Effector memory CD8-positive, alpha-beta T cell (primary cell): Measurements from ENCODE around the gene ZSCAN5B.
"Not testable (repeated sequence)": the region's sequence is repeated elsewhere in the genome, so short reads cannot be mapped to it uniquely, and the experiment has no call there.

ENCODE experiments used
- ATAC-seq: fragments of 150-1000 bp; cut with Tn5 transposase; replicated peaks from 2 replicates; pipeline ENCODE4 v1.10.0; 2021; ENCODE audit warnings: mild to moderate bottlenecking, moderate library complexity
- DNase-seq, 3 experiments: peaks; one replicate each; pipeline ENCODE4 v3.0.0; 2021
- H3K27ac Mint-ChIP-seq, 2 donors: one replicate each; pipeline ENCODE4 v1.8.0; 2022; ENCODE audit warnings: mild to moderate bottlenecking in 2 of 2, mixed read lengths in 2 of 2, moderate library complexity in 2 of 2
- H3K27me3 Mint-ChIP-seq, 2 donors: one replicate each; pipeline ENCODE4 v1.8.0; 2022; ENCODE audit warnings: mixed read lengths in 2 of 2
- H3K36me3 Mint-ChIP-seq: one replicate; pipeline ENCODE4 v1.8.0; 2022; ENCODE audit warnings: mild to moderate bottlenecking, moderate library complexity, mixed read lengths; ENCODE audit not compliant: insufficient read depth
- H3K4me1 Mint-ChIP-seq, 2 donors: one replicate each; pipeline ENCODE4 v1.8.0; 2022; ENCODE audit warnings: low read depth in 2 of 2, mixed read lengths in 2 of 2
- H3K4me3 Mint-ChIP-seq, 2 donors: one replicate each; pipeline ENCODE4 v1.8.0; 2022; ENCODE audit warnings: mild to moderate bottlenecking in 2 of 2, mixed read lengths in 2 of 2, moderate library complexity in 2 of 2
- H3K9me3 Mint-ChIP-seq, 2 donors: one replicate each; pipeline ENCODE4 v1.8.0; 2022; ENCODE audit warnings: mixed read lengths in 2 of 2

ZSCAN5B gene

GRCh38 chr19:56163097-56163496 lies 34.5 kb downstream of the ZSCAN5B start:
- no peak for ATAC-seq
- H3K36me3 Mint-ChIP-seq = no peaks in the 10 kb centered on the region
- no peak for DNase-seq
- H3K4me1 Mint-ChIP-seq = peaks cover 0 to 3% of the 10 kb centered on the region in 2 donors
- no peak overlapping the region for H3K27ac Mint-ChIP-seq
- no peak overlapping the region for H3K4me3 Mint-ChIP-seq
- H3K9me3 Mint-ChIP-seq = no peaks in the 10 kb centered on the region
- peaks cover 13 to 23% of the 10 kb centered on the region in 2 donors for H3K27me3 Mint-ChIP-seq

DNA sequence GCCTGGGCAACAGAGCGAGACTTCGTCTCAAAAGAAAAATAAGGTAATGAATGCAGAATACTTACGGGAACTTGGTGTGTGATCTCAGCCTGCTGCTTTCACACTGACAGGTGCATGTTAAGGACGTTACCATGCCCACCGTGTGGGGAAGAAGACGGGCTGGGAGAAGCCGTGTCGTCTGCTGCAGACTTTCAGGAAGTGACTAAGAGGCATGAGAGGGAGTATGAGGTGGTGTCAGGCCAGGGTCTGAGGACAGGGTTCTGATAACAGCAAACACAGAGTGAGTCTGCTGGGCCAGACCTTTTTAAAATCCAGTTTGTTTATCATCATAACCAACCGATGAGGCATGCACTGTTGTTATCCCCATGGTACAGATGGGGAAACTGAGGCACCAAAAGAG lies 35.3 kb downstream of the ZSCAN5B start:
- Mint-ChIP-seq H3K27ac (no peak overlapping the region), H3K4me1 (peaks cover 0 to 3% of the 10 kb centered on the region in 2 donors), H3K9me3 (no peaks in the 10 kb centered on the region), H3K4me3 (no peak overlapping the region), H3K36me3 (no peaks in the 10 kb centered on the region), H3K27me3 (peaks cover 13 to 18% of the 10 kb centered on the region in 2 donors)
- no peak for ATAC-seq
- no peak for DNase-seq

DNA sequence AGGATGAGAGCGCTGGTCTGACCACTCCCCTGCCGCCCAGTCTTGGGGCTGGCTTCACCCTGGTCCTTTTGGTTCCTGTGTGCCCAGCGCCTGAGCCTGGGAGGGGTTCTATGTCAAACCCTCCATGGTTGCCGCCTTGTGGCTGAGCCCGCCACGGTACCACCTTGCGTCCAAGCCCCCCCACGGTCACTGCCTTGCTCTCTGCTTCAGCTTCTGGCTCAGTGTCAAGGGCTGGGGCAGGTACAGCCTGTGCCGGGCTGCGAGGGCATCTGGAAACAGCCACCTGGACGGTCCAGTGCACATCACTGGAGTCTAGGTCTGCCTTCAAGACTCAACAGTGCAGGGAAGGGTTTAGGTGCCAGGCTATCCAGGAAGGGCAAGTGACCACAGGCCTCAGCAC lies 36.0 kb downstream of the ZSCAN5B start:
- DNase-seq (no peak), ATAC-seq (no peak)
- Mint-ChIP-seq H3K27me3 (peaks cover 10 to 13% of the 10 kb centered on the region in 2 donors), H3K4me1 (peaks cover 0 to 3% of the 10 kb centered on the region in 2 donors), H3K4me3 (no peak overlapping the region), H3K9me3 (no peaks in the 10 kb centered on the region), H3K27ac (no peak overlapping the region), H3K36me3 (no peaks in the 10 kb centered on the region)

DNA sequence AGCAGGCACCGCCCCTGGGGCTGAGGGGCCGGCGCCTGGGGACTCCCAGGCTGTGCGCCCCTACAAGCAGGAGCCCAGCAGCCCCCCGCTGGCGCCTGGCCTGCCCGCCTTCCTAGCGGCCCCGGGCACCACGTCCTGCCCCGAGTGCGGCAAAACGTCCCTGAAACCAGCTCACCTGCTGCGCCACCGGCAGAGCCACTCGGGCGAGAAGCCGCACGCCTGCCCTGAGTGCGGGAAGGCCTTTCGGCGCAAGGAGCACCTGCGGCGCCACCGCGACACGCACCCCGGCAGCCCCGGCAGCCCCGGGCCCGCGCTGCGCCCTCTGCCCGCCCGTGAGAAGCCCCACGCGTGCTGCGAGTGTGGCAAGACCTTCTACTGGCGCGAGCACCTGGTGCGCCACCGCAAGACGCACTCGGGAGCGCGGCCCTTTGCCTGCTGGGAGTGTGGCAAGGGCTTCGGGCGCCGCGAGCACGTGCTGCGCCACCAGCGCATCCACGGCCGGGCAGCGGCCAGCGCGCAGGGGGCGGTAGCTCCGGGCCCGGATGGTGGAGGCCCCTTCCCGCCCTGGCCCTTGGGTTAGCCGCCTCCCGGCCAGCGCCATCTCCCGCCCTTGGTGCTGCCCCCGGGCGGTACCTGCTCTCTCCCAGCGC lies 37.8 kb downstream of the ZSCAN5B start:
- Mint-ChIP-seq H3K27me3 (peaks cover 0 to 7% of the 10 kb centered on the region in 2 donors), H3K9me3 (no peaks in the 10 kb centered on the region), H3K36me3 (peaks cover 3% of the 10 kb centered on the region), H3K27ac (no peak overlapping the region), H3K4me3 (no peak overlapping the region), H3K4me1 (peaks cover 0 to 3% of the 10 kb centered on the region in 2 donors)
- DNase-seq (no peak), ATAC-seq (no peak)

DNA sequence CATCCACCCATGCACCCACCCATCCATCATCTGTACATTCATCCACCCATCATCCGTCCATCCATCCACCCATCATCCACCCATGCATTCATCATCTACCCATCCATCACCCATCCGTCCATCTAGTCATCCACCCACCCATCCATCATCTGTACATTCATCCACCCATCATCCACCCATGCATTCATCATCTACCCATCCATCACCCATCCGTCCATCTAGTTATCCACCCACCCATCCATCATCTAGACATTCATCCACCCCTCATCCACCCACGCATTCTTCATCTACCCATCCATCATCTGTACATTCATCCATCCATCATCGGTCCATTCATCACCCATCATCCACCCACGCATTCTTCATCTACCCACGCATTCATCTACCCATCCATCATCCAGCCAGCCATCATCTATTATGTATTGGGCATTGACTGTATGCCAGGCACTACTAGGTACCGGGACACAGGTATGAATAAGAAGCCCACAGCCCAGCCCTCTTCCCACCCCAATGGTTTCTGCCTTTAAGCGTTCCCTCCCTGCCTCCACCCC lies 38.5 kb downstream of the ZSCAN5B start:
- peaks cover 0 to 3% of the 10 kb centered on the region in 2 donors for H3K4me1 Mint-ChIP-seq
- H3K27ac Mint-ChIP-seq = no peak overlapping the region
- peaks cover 0 to under 1% of the 10 kb centered on the region in 2 donors for H3K27me3 Mint-ChIP-seq
- H3K9me3 Mint-ChIP-seq = no peaks in the 10 kb centered on the region
- DNase-seq (no peak), ATAC-seq (no peak)
- H3K36me3 Mint-ChIP-seq = peaks cover 6% of the 10 kb centered on the region
- H3K4me3 Mint-ChIP-seq = no peak overlapping the region

DNA sequence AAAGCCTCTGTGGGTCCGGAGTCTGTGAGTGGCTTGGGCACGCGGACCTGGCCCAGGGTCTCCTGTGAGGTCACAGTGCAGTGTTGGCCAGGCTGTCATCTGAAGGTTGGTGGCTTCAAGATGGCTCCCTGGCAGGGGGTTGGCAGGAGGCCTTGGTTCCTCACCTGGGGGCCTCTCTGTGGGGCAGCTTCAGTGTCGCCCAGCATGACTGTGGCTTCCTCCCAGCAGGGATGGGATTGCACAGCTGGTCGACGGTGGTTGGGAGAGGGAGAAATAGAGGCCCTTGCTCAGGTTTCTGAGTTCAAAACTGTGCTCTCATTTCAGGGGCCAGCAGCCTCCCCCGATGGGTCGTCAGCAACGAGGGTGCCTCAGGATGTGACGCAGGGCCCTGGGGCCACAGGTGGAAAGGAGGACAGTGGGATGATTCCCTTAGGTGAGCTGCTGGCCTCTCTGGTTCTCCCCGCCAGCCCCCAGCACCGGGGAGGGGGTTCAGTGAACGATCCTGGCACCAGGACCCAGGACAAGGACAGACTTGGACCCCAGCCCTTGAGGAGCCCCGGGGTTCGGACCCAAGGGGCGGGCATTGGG lies 39.3 kb downstream of the ZSCAN5B start:
- DNase-seq = no peak
- Mint-ChIP-seq H3K9me3 (no peaks in the 10 kb centered on the region), H3K27ac (no peak overlapping the region), H3K4me1 (peaks cover 0 to 3% of the 10 kb centered on the region in 2 donors), H3K4me3 (no peak overlapping the region), H3K36me3 (peaks cover 6% of the 10 kb centered on the region), H3K27me3 (no peaks in the 10 kb centered on the region)
- ATAC-seq = no peak

- Mint-ChIP-seq H3K4me1 (peaks cover 0 to 4% of the 10 kb centered on the region in 2 donors), H3K9me3 (no peaks in the 10 kb centered on the region), H3K4me3 (no peak overlapping the region), H3K27me3 (no peaks in the 10 kb centered on the region), H3K36me3 (peaks cover 6% of the 10 kb centered on the region), H3K27ac (no peak overlapping the region)
- ATAC-seq (no peak), DNase-seq (no peak)
These were observed 40.8 kb downstream of the ZSCAN5B start for GRCh38 chr19:56156768-56157167.

DNA sequence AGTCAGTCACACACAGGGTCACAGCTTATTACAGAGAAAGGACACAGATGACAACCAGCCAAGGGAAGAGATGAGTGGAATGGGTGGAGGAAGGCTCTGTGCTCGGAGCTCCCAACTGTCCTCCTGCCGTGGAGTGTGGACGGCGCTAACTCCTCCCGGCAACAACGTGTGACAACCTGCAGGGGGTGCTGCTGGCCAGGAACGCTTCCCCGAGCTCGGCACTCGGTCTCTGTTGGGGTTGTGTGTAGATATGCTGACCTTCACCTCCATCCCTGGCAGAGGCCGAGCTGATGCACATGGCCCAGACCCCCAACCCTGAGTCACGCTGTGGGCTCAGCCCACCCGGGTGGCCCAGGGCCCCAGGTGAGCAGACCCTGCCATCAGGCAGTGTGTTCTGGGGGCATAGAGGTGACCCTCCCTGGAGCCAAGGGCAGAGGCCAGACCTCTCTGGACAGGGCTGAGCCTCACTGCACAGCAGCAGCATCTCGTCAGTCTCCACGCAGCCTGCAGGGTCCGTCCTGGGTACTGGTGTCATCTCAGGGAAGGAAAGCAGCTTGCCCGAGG lies 42.4 kb downstream of the ZSCAN5B start:
- Mint-ChIP-seq H3K9me3 (no peaks in the 10 kb centered on the region), H3K4me3 (no peak overlapping the region), H3K36me3 (peaks cover 6% of the 10 kb centered on the region), H3K4me1 (peaks cover 0 to 4% of the 10 kb centered on the region in 2 donors), H3K27ac (peak overlapping the region; percentile 32 to 44), H3K27me3 (no peaks in the 10 kb centered on the region)
- ATAC-seq (no peak), DNase-seq (no peak)

- H3K9me3 Mint-ChIP-seq = no peaks in the 10 kb centered on the region
- peaks cover 4% of the 10 kb centered on the region in 2 donors for H3K4me1 Mint-ChIP-seq
- H3K36me3 Mint-ChIP-seq = peaks cover 6% of the 10 kb centered on the region
- no peak overlapping the region for H3K4me3 Mint-ChIP-seq
- no peaks in the 10 kb centered on the region for H3K27me3 Mint-ChIP-seq
- ATAC-seq = no peak
- peak overlapping the region; percentile 44 to 45 for H3K27ac Mint-ChIP-seq
- DNase-seq = no peak
These were observed 44.1 kb downstream of the ZSCAN5B start for GRCh38 chr19:56153507-56153906.

DNA sequence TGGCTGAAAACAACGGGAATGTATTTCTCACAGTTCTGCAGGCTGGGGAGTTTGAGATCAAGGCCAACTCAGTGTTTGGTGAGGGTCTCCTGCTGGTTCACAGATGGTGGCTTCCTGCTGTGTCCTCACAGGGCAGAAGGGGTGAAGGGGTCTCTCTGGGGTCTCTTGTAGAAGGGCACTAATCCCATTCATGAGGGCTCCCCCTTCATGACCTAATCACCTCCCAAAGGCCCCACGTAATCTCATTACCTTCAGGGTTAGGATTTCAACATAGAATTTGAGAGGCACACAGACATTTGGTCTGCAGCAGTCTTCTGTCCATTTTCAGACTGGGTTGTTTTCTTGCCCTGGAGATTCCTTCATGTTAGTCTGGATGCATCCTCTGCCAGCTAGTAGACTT lies 44.9 kb downstream of the ZSCAN5B start:
- Mint-ChIP-seq H3K4me1 (peaks cover 4 to 5% of the 10 kb centered on the region in 2 donors), H3K36me3 (peaks cover 11% of the 10 kb centered on the region), H3K27ac (peak overlapping the region in 1 of 2 donors; percentile 44), H3K4me3 (no peak overlapping the region), H3K27me3 (no peaks in the 10 kb centered on the region), H3K9me3 (no peaks in the 10 kb centered on the region)
- DNase-seq = no peak
- ATAC-seq = no peak

DNA sequence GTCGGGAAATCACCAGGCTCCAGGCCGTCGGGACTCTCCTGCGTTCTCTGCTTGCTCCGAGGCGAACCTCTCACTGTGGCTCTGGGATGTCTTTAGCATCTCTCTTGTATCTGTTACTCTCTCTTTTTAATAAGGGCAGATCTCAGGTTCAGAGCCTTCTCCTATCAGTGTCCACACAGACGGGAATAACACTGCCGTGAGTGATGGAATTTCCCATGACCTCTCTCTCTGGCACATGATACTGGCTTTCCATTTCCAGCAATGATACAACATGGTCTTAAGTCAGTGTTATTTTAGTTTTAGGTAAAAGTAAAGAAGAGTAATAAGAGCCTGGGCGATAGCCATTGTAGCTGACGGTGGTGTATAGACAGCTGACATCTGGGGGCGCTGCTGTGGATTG lies 47.2 kb downstream of the ZSCAN5B start:
- H3K27me3 Mint-ChIP-seq = no peaks in the 10 kb centered on the region
- H3K36me3 Mint-ChIP-seq = peaks cover 14% of the 10 kb centered on the region
- H3K4me1 Mint-ChIP-seq = peaks cover 4 to 5% of the 10 kb centered on the region in 2 donors
- H3K4me3 Mint-ChIP-seq = no peak overlapping the region
- H3K9me3 Mint-ChIP-seq = no peaks in the 10 kb centered on the region
- no peak for ATAC-seq
- no peak overlapping the region for H3K27ac Mint-ChIP-seq
- DNase-seq = no peak

- no peak for ATAC-seq
- no peaks in the 10 kb centered on the region for H3K9me3 Mint-ChIP-seq
- H3K27ac Mint-ChIP-seq = no peak overlapping the region
- DNase-seq = no peak
- no peak overlapping the region for H3K4me3 Mint-ChIP-seq
- H3K4me1 Mint-ChIP-seq = peaks cover 4 to 5% of the 10 kb centered on the region in 2 donors
- peaks cover 11% of the 10 kb centered on the region for H3K36me3 Mint-ChIP-seq
- no peaks in the 10 kb centered on the region for H3K27me3 Mint-ChIP-seq
These were observed 47.9 kb downstream of the ZSCAN5B start for GRCh38 chr19:56149656-56150038.

DNA sequence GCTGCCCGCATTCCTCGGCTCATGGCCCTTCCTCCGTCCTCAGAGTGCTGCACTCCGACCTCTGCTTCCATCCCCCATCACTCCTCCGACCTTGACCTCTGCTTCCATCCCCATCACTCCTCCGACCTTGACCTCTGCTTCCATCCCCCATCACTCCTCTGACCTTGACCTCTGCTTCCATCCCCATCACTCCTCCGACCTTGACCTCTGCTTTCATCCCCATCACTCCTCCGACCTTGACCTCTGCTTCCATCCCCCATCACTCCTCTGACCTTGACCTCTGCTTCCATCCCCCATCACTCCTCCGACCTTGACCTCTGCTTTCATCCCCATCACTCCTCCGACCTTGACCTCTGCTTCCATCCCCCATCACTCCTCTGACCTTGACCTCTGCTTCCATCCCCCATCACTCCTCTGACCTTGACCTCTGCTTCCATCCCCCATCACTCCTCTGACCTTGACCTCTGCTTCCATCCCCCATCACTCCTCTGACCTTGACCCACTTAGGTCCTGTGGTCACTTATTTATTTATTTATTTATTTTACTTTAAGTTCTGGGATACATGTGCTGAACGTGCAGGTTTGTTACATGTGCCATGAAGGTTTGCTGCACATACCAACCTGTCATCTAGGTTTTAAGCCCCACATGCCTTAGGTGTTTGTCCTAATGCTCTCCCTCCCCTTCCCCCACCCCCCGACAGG lies 48.5 kb downstream of the ZSCAN5B start:
- not testable (repeated sequence) for DNase-seq, H3K4me3 Mint-ChIP-seq, H3K9me3 Mint-ChIP-seq, H3K36me3 Mint-ChIP-seq, ATAC-seq, H3K27ac Mint-ChIP-seq, H3K4me1 Mint-ChIP-seq, H3K27me3 Mint-ChIP-seq
